CD4-positive, alpha-beta T cell treated with Interleukin-12 subunit alpha and Interleukin-12 subunit beta, for 1 hour (primary cell): ENCODE results near the gene CDT1.
"Not testable (repeated sequence)": the region's sequence is repeated elsewhere in the genome, so short reads cannot be mapped to it uniquely, and the experiment has no call there.

Source experiments
- DNase-seq: peaks from one replicate; pipeline ENCODE4 v3.0.0-alpha.2; 2020

Gene CDT1

DNA sequence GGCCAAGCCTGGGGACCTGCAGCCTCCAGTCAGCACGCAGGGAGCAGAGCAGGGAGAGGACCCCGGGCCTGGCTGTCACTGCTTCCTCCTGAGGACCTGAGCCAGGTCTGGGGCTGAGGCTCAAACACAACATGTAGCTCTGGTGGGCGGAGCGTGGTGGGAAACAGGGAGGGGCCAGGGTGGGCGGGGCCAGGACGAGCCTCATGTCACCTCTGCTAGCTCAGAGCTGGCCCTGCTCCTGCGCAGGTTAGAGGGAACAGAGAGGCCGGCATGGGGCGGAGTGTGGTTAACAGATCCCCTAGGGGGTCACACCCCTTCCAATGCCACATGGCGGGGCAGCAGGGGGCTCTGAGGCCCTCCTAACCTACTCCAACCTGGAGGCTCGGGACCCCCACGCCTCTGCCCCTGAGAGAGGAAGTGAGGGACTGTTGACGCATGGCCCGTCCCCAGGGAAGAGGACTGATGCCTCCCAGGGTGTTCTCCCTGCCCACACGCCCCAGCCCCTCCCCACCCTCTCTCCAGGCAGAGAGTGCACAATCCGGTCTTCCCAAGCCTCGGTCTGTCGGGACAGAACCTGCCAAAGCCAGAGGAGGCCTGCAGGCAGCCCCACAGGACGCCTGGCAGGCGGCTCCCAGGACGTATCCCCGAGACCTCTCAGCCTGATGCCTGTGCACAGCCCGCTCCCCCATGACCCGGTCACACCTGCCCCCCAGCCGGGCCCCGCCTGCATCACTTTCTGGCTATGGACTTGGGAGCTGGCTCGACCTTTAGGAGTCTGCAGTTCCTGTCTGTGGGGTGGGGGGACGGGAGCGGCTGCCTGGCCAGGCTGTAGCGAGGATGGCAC, 33.8 kb upstream of the CDT1 start:
- peak; percentile 17 for DNase-seq

DNA sequence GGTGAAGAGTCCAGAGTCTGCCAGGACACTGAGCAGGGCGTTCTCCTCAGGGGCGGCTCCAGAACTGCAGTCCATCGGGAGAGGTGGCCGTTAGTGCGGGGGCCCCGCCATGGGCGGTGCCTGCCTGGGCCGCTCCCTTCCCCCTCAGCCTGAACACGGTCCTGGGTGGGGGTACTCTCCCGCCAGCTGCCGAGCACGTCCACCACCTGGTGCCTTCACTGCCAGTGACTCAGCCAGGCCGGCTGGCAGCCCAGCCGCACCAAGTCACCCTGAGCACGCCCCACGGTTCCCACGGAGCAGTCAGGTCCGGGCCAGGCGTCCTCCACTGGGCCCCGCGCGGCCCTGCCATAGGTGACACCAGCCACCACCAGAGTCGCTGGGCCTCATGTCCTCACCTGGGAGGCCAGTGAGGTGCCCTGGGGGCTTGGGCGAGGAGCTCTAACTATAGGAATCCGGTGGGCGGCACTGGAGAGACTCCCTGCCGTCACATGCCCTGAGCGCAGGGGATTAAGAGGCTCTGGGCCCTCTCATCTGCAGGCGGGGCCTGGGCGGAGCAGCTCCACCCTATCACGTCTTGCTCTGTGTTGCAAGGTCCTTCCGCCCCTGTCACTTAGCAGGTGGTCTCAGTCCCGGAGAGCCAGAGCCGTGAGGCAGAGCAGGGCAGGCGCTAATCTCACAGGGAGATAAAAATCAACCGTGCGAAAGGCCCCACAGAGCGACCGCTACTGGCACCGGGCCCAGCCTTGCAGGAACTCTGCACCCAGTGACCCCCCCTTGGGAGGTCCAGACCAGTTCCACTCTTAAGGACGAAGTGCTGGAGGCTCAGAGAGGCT, 32.9 kb upstream of the CDT1 start:
- DNase-seq, result peak; percentile 20

DNA sequence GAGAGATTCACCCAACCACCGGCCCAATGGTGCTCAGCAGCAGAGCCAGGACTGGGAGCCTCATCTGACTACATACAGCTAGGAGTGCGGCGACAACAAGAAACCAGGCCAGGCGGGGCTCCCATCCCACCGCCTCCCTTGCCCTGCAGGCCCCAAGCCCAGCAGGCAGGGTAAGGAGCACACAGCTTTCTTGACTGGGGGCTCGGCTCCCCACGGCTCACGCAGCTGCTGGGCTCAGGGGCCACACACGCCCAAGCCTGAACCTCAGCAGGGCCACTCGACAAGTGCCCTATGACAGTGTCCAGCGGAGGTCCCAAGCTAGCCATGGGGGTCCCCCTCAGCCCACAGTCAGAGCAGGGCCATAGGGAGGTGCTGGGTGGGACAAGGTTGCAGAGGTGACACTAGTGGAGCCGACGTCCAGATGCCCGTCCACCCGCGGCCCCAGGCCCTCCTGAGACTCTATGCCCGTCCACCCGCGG, 32.3 kb upstream of the CDT1 start:
- no peak for DNase-seq

DNA sequence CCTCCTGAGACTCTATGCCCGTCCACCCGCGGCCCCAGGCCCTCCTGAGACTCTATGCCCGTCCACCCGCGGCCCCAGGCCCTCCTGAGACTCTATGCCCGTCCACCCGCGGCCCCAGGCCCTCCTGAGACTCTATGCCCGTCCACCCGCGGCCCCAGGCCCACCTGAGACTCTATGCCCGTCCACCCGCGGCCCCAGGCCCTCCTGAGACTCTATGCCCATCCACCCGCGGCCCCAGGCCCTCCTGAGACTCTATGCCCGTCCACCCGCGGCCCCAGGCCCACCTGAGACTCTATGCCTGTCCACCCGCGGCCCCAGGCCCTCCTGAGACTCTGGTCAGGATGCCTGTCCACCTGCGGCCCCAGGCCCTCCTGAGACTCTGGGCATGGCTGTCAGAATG, 31.8 kb upstream of the CDT1 start:
- DNase-seq, result not testable (repeated sequence)

DNA sequence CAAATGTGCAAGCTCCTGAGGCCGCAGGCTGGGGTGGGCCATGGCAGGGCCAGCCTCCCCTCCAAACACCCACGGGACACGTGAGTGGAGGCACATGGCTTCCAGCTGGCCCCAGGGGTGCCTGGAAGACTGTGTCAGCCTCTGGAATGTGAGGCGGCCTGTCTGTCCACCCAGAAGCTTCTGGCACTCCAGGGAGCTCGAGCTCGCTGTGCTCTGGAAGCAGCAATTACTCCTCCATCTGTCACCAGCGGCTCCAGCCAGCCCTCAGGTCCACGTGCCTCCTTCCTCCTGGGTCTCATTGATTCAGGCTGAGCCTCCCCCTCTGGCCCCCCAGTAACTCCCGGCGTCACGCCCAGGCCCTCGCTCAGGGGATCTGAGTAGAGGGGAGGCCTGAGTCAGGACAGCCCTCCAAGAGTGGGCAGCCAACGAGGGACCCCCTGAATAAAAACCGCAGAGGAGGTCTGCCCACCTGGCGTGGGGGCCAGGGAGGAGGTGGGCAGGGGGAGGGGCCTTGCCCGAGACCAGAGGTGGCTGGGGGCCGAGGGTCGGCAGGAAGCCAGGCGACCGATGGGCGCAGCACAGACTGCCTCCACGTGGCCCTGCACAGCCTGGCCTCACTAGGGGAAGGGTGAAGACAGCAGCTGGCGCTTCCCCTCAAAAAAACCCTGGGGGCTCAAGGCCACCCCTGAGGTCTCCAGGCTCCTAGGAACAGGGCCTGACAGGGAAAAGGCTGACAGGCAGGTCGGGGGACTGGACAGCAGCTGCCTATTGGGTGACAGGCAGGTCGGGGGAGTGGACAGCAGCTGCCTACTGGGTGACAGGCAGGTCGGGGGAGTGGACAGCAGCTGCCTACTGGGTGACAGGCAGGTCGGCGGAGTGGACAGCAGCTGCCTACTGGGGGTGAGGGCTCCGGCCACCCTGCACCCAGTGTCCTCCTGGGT, 30.4 kb upstream of the CDT1 start:
- no peak for DNase-seq

DNA sequence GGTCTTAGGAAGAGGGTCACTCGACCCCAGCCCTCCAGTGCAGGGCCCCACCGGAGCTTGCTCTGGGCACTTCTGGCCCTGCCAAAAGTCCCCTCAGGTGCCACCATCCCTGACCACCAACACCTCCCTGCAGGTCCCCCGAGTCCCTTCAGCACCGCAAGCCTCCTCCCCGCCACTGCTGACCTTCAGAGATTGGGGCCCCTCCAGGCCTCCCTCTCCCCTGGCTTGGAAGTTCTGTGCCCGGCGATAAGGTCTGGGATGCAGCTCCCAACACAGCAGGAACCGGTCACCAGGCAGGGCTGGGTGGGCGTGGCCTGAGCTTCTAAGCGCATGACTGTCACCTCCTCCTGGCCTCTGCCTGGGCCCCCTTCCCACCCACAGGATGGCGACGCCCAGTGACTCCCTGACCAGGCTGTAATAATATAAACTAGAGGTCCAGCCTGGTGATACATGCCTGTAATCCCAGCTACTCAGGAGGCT, 29.7 kb upstream of the CDT1 start:
- no peak for DNase-seq

DNA sequence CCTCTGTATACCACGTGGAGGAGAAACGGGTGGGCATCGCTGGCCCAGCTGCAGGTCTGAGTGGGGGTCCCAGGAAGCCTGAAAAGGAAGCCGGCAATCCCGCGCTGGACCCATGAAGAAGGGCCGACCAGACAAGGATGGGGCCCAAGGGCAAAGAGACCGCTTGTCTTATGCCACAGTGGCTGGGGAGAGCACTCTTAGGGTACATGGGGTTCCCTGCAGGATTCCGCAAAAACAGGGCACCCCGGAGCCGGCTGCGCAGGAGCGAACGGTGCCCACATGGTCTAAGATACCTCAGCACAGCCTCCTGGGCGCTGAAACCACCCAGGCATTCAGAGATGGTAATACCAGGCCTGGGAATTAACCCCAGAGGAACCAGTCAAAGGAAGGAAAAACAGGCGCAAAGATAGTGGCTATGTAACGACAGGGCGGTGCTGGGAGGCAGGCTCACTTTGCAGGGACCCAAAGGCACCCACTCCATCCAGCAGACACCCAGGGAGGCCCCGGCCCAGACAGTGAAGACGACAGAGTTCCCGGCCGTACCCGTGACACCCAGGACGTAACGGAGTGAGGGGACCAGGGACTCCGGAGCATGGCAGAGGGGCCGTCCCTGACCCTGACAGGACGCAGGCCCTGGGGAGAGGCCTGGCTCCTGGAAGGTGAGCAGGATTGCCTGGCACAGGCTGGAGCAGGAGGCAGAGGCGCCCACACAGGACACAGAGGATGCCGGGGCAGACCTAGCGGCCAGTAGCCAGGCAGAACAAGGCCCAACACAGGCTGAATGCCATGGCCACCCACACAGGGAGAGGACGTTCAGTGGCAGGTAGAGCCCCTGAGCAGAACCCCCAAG, 28.8 kb upstream of the CDT1 start:
- no peak for DNase-seq

DNA sequence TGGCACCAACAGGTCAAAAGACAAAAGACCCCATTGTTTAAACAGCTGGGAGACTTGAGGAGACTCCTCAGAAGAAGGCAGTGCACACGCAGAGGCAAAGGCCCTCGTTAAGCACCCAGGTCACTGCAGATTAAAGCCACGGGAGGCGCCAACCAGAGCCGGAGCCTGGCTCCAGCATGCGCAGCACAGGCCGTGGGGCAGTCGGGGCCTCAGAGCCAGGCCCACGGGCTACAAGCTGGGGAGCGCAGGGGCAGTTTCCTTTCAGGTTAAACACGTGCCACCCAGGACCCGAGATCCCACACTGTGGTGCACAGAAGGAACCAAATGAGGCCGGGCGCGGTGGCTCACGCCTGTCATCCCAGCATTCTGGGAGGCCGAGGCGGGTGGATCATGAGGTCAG, 27.8 kb upstream of the CDT1 start:
- DNase-seq, result no peak

DNA sequence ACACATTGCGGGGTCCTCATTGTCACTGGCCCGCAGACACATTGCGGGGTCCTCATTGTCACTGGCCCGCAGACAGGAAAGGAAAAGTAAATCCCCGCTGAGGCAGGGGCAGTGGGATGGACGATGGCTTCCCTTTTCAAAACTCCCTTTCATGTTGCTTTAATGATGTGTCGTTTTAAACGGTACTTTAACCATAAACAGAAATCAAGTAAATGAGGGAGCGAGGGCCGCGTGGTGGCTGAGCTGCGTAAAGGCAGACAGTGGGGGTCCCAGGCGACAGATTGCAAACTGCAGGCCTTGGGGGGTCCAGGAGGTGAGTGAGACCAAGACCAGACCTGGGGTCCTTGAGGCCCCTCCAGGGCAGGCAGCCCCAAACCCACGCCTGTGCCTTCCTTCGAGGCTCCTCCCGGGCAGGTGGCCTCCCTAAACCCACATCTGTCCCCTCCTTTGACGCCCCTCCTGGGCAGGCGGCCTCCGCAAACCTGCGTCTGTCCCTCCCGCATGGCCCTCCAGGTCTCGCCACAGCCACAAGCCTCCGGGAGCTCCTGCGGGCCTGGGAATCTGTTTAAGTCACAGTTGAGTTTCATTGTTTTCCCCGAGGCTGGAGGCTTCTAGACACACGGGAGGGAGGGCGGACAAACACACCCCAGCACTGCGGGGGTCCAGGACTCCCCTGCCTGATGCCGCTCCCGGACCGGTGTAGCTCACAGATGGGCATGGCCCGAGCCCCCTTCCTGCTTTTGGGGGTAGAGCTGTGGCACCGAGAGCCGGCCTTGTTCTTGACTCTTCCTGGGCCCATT, 25.9 kb upstream of the CDT1 start:
- no peak for DNase-seq

DNA sequence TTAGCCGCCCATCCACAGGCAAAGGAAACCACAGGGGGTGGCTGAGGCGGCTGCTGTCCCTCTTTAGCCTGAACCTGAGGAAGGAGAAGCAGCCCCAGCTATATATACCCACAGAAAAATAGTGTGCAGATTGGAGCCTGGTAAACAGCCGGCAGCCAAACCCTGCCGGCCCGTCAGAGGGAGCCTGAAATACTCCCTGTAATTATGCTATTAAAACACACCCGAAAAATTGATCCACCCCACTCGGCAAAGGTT, 25.4 kb upstream of the CDT1 start:
- DNase-seq, result no peak

DNA sequence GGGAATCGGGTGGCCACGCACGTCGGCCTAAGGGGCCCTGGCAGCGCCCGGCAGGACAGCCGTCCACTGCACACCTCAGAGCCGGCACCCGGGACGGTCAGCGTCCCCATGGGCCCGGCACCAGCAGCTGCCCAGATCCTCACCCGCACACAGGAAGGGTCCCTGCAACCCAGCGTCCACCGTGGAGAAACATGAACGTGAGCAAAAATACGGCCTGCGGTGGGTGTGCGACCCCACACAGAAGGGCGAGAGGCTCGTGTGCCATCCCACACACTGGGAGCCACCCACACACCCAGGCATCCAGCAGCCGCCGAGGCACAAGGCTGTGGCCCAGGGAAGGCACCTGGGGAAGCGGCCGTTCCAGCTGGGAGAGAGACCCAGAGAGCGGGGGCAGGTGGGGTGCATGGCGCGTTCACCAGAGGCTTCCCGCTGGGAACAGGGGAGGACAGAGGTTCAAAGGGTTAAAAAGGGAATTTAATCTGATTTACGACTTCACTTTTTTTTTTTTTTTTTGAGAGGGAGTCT, 25.0 kb upstream of the CDT1 start:
- DNase-seq, result no peak

DNA sequence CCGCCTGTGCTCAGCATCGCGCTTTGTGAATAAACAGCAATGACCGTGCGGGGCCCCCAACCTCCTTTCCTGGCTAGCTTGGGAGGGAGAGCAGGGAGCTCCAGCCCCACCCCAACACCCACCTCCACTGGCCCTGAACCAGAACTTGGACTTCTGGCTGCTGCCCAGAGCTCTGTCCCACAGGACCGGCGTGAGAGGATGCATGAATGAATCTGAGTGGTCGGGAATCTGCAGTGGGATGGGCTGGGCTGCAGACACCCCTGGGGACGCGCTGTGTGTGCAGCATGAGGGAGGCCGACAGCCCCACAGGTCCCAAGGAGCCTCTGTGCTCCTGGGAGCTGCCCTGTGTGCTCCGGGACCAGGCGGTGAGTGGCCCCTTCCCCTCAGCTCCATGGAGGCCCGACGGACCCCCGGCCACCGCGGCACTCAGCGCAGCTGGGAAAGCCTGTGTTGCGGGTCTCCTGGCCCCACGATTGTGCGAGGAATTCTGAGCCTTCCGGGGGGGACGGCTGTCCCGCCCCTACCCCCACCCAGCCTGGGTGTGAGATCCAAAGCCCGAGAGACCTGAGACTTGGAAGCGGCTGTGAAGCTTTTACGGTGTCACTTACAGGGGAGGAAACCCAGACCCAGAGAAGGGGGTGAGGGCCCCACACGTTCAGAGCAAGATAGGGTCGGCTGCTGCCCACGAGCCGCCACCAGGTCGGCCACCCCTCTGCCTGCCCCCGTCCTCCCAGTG, 24.0 kb upstream of the CDT1 start:
- DNase-seq, result no peak

DNA sequence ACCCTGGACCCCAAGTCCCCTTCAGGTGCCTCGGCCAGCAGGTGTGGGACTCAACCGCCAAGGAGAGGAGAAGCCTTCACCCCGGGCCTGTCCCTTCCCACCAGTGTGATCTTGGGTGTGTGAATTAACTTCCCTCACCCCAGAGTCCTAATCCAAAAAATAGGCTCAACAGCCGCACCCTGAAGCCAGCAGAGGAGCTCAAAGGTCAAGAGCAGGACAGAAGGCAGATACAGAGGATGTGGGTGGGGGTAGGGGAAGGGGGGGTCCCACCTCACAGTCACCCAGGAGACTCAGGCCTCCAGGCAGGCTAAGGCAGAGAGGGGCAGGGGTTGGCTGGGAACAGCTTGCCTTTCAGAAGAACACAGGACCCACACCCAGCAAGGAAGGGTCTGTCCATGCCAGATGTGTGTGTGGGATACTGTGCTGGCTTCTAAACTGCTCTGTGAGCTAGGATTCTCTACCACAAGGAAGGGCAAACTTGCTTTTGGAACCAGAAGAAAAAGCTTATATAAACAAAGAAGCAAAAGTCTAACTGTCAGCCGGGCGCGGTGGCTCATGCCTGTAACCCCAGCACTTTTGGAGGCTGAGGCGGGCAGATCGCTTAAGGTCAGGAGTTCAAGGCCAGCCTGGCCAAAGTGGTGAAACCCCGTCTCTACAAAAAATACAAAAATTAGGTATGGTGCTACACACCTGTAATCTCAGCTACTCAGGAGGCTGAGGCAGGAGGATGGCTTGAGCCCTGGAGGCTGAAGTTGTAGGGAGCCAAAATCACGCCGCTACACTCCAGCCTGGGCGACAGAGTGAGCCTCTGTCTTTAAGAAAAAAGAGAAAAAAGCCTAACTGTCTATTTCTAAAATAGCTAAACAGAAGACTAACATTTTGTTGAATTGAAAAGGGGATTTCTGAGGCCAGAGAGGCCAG, 23.2 kb upstream of the CDT1 start:
- no peak for DNase-seq

DNA sequence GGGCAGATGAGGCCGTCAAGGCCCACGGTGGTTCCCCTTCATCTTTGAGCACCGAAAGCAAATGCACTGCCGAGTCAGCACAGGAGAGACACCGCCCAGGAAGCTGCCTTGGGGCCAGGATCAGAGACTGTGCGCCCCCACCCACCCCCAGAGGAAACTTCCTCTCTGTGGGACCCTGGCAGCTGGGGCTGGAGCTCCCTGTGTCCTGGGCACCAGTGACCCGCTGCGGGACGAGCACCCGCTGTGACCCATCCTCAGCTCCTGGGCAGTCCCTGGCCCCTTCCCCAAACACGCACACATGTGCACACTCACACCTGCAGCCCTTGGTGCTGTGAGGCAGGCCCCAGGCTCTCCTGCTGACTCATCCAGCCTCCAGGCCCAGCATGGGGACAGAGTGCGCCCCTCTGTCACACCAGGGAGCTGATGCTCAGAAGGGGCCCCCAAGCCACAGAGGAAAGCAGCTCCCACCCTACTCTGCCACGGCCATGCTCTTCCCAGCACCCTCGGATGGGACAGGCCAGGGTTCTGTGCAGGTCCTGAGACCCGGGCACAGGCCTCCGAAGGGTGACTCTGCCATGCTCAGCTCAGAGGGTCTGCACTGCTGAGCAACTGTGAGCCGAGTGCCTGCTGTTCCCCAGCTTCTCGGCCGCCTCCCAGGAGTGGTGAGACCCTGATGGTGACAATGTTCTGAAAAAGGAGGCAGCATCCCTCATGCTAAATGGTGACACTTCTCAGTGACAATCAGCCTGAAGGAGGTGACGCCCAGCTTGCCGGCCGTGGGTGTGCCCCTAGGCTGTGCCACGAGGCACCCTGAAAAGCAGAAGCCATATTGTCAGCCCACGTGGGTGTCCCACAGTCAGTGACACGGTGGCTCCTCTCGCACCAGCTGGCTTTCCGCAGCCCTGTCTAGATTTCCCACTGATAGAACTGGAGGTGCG, 22.2 kb upstream of the CDT1 start:
- peak; percentile 74 for DNase-seq

DNA sequence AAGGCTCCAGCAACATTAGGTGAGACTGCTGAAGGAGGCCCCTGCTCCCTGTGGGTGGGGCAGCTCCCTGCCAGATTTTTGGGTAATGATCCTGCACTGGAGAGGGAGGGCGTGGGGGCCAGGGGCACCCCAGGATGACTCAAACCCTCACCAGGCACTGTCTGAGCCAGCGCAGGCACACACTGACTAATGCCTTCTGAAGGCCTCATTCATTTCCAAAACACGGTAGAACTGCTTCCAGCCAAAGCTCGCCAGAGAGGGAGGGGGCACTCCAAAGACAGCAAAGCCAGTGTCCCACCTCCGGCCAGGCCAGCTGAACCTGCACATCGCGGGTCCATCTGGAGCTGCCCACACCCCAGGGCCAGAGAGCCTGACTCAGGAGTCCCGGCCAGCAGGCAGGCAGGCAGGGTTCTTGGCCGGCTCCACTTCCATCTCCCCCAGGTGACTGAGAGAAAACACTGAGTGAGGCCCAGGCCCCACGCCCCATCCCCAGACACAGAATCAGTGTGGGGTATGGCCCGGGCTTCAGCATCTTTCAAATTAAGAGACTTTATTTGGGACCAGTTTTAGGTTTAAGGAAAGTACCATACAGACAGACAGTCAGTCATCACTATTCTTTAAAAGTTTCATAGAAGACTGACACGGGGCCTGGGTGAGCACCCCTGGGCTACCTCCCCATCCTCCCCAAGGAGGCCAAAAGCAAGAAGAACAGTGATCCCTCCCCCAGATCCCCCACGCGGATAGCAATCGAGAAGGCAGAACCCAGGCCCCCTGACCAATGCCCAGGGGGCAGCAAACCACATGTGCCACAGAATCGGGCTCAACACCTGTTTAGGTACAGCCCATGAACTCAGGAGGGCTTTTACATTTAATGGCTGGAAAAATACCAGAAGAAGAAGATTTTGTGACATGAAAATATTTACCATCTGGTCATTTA, 20.9 kb upstream of the CDT1 start:
- peak; percentile 42 for DNase-seq

DNA sequence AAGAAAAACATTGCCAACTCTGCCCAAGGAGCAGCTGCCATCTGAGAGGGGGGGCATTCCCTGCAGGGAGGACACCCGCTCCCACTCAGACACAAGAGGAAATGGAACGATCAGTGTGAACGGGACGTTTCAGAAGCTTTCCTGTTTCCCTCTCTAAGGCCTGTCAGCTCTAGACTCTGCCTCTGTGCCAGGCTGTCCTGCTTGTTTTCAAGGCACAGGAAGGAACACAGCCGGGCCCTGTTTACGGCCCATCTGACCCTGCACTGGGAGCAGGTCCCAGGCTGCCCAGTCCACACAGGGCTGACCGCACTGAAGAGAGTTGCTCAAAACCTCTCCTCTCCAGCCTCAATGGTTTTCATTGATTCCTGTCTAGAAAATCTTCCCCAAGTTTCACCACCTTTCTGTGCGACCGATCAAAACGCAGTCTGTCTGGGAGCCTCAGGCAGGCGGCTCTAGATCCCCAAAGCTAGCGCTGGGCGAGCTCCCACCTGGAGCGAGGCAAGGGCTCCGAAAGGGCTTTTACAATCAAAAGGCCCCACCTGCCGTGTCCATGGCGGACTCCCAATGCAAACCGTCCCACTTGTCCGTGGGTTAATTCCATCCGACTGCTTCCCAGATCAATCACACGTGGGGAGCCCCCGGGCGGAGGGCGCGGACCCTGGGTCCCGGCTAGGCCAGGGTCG, 20.1 kb upstream of the CDT1 start:
- no peak for DNase-seq
